Measurements from ENCODE around the gene STPG2.

Gene STPG2

GRCh38 chr4:98092833-98093439 lies 50.3 kb downstream of the STPG2 start:
- DNase-seq (ENCODE audit: low spot score): no peak

GRCh38 chr4:98081936-98082335 lies 61.3 kb downstream of the STPG2 start:
- DNase-seq (ENCODE audit: low spot score): no peak

GRCh38 chr4:98068495-98068894 lies 74.8 kb downstream of the STPG2 start:
- DNase-seq (ENCODE audit: low spot score): no peak

- DNase-seq (ENCODE audit: low spot score): no peak
Observed at GRCh38 chr4:98055800-98056501, 87.3 kb downstream of the STPG2 start.

GRCh38 chr4:98046665-98047064 lies 96.6 kb downstream of the STPG2 start:
- DNase-seq (ENCODE audit: low spot score): no peak

- no peak for DNase-seq (ENCODE audit: low spot score)
Observed at GRCh38 chr4:98030059-98030458, 113.2 kb downstream of the STPG2 start.

- DNase-seq (ENCODE audit: low spot score): no peak
Observed at GRCh38 chr4:98027827-98028226, 115.4 kb downstream of the STPG2 start.

GRCh38 chr4:98026362-98026761 lies 116.9 kb downstream of the STPG2 start:
- DNase-seq (ENCODE audit: low spot score): no peak

GRCh38 chr4:98006814-98007412 lies 136.4 kb downstream of the STPG2 start:
- no peak for DNase-seq (ENCODE audit: low spot score)

- DNase-seq (ENCODE audit: low spot score): no peak
Observed at GRCh38 chr4:98006060-98006459, 137.2 kb downstream of the STPG2 start.

- no peak for DNase-seq (ENCODE audit: low spot score)
Observed at GRCh38 chr4:98000940-98001339, 142.3 kb downstream of the STPG2 start.

GRCh38 chr4:97998203-97998602 lies 145.1 kb downstream of the STPG2 start:
- DNase-seq (ENCODE audit: low spot score): no peak

- no peak for DNase-seq (ENCODE audit: low spot score)
Observed at GRCh38 chr4:97994765-97995465, 148.4 kb downstream of the STPG2 start.

GRCh38 chr4:97990409-97990808 lies 152.9 kb downstream of the STPG2 start:
- DNase-seq (ENCODE audit: low spot score): no peak

- DNase-seq (ENCODE audit: low spot score): no peak
Observed at GRCh38 chr4:97987019-97987648, 156.1 kb downstream of the STPG2 start.

- DNase-seq (ENCODE audit: low spot score): no peak
Observed at GRCh38 chr4:97984545-97985131, 158.6 kb downstream of the STPG2 start.

GRCh38 chr4:97978791-97979488 lies 164.3 kb downstream of the STPG2 start:
- DNase-seq (ENCODE audit: low spot score): no peak

GRCh38 chr4:97953171-97953941 lies 189.9 kb downstream of the STPG2 start:
- DNase-seq (ENCODE audit: low spot score): no peak

GRCh38 chr4:97952763-97953162 lies 190.5 kb downstream of the STPG2 start:
- DNase-seq (ENCODE audit: low spot score): no peak

- no peak for DNase-seq (ENCODE audit: low spot score)
Observed at GRCh38 chr4:97950836-97951235, 192.4 kb downstream of the STPG2 start.

- DNase-seq (ENCODE audit: low spot score): no peak
Observed at GRCh38 chr4:97942951-97943350, 200.3 kb downstream of the STPG2 start.

Measured in germinal center (tissue), 1 donor.